GM12872 (cell line): ENCODE results near the gene ENTPD2.

ENCODE experiments used
- TF ChIP-seq, protein P1 (sequence below): IDR thresholded peaks from 3 replicates; pipeline ENCODE4 v1.5.1; 2011; ENCODE audit warnings: low read depth, mild to moderate bottlenecking, low read length, moderate library complexity; ENCODE audit not compliant: insufficient read depth

Gene ENTPD2

DNA sequence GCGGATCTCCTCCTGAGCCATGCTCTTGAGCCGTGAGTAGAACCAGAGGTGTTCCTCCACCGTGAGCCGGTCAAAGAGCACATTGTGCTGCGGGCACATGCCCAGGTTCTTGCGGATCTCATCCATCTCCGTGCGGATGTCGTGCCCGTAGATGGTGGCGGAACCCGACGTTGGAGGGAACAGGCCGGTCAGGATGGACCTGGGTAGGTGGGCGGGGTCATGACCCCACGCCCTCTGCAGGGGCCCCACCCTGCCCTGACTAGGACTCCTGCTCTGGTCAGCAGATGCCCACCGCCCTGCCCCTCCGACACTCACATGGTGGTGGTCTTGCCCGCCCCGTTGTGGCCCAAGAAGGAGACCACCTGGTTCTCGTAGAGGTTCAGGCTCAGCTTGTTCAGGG lies 37.9 kb downstream of the ENTPD2 start:
- TF ChIP-seq, protein P1, sequence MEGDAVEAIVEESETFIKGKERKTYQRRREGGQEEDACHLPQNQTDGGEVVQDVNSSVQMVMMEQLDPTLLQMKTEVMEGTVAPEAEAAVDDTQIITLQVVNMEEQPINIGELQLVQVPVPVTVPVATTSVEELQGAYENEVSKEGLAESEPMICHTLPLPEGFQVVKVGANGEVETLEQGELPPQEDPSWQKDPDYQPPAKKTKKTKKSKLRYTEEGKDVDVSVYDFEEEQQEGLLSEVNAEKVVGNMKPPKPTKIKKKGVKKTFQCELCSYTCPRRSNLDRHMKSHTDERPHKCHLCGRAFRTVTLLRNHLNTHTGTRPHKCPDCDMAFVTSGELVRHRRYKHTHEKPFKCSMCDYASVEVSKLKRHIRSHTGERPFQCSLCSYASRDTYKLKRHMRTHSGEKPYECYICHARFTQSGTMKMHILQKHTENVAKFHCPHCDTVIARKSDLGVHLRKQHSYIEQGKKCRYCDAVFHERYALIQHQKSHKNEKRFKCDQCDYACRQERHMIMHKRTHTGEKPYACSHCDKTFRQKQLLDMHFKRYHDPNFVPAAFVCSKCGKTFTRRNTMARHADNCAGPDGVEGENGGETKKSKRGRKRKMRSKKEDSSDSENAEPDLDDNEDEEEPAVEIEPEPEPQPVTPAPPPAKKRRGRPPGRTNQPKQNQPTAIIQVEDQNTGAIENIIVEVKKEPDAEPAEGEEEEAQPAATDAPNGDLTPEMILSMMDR = no peak

DNA sequence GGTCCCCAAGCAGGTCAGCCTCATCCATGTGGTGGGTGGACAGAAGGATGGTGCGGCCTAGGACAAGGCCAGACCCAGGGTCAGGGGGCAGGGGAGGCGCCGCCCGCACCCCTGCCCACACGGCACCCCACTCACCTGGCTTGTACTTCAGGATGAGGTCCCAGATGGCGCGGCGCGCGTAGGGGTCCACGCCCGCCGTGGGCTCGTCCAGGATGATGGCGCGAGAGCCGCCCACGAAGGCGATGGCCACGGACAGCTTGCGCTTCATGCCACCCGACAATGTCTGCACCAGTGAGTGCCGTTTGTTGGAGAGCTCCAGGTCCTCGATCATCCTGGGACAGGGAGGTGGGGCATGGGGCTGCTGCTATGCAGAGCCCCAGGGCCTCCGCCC lies 38.3 kb downstream of the ENTPD2 start:
- TF ChIP-seq, protein P1 = no peak

DNA sequence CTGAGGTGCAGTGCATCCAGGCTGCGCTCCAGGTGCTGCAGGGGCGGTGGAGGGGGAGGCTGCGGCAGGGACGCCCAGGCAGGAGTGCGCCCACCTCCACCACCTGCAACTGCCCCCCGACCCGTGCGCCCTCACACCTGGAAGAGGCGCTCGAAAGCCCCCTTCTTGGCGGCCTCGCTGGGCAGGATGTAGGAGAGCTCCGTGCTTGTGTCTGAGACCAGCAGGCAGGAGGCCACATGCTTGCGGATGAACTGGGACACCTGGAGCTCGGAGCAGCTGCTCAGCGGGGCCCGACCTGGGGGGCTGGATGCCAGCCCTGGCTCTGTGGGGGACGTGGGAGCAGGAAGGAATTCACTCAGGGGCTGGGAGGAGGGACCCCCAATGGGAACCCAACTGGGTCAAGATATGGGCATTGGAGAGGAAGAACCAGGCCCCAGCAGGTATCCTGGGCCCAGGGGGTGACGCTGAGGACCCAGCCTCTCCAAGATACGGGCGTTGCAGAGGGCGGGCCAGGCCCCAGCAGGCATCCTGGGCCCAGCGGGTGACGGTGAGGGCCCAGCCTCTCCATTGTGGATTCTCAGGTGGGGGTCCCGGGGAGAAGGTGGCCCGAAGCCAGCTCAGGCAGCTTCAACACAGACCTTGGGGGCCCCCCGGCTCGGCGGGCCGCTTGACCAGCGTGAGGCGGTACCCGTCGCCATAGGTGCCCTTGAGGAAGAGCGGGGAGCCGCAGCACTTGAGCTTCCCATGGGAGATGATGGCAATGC lies 38.9 kb downstream of the ENTPD2 start:
- TF ChIP-seq, protein P1 = no peak

DNA sequence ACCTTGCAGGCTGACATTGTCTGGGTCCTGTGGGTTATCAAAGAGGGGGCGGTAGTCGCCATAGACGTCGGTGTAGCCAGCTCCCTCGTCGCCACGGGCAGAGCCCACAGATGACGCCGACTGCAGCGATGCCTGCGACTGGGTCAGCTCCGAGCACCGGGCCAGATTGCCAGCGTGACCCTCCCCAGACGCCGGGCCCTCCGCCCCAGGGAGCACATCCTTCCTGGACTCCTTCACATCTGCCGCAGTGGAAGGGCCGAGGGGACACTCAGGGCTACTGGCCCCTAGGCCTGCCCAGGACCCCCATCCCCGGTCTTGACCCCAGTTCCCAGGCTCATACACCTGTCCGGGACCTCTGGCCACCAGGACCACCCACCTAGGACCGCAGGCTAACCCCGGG lies 39.7 kb downstream of the ENTPD2 start:
- TF ChIP-seq, protein P1 = no peak

DNA sequence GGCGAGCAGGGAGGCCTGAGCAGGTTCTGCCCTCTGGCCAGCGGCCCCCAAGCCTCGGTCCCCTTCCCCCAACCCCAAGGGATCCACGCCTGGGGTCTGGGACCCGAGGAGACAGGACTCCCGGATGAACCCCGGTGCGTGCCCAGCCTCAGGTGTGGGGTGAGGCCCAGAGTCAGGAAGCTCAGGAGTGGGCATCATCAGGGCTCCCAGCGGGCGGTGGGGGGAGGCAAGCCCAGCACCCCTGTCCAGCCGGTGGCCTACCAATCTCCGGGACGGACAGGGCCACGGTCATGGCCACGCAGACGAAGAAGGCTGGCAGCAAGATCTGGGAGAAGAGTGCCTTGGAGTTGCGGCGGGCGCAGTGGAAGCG lies 40.3 kb downstream of the ENTPD2 start:
- TF ChIP-seq, protein P1 = no peak

DNA sequence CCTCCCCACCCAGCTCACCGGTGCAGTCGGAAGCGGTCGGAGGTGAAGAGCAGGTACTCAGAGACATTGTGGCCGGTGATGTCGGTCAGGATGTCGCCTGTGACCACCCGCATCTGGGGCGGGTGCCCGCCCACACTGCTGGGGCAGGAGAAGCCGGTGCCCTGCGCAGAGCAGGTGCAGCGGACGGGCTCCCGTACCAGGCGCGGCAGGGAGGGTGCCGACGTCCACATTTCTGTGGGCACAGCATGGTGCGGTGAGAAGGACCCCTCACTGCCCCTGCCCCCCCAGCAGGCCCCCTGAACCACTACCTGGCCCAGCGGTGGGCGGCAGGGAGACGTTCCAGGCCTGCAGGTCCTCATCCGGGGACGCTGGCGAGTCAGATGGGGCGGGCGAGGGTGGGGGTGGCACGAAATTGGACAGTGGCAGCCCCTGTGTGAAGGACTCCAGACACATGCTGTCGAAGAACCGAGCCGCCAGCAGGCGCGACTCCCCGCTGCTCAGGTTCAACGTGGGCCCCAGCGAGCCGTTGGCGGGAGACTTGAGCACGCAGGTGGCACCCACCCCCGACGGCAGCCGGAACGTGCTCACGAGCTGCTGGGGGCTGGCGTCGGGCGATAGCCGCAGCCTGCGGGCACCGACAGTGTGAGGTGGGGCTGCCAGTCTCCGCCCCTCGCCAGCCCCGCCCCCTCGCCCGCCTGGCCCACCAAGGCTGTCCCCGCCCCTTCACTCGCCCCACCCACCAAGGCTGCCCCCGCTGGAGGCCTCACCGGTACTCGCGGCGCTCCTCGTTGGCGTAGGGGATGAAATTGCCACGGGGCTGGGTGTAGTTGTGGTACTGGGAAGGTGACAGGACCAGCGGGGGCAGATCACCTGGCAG lies 40.9 kb downstream of the ENTPD2 start:
- TF ChIP-seq, protein P1 = no peak

DNA sequence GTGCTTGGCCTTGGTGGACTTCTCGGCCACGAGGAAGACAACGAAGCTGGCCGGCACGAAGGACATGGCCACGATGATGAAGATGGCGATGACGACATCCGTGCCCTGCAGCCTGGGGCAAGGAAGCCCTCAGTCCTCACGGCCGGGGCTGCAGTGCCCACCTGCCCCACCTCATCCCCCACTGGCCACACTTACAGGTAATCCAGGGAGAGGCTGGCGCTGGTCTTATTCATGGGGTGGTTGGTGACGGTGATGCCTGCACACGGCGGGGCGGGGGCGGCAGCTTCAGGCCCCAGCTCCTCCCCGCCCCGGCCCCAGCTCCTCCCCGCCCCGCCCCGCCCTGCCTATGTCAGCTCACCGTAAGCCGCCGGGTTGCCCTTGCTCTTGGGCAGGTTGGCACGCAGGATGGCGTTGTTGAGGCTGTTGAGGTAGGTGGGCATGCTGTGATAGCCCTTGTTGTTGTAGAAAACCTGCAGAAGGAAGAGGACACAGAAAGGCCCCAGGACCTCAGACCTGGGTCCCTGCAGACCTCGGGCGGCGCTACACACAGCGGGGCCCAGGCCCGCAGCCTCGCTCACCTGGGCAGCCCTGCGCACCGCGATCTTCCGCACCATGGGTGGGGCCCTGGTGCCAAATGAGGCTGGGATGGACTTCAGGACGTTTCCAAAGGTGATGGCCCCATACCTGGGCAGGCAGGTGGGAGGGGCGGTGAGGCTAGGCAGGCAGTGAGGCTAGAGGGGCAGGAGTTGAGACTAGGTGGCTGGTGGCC lies 41.8 kb downstream of the ENTPD2 start:
- TF ChIP-seq, protein P1 = no peak
